ENCODE data around the gene ISLR2. TPM values are rescaled to one million over a fixed set of nuclear protein-coding genes. Genes with fewer than 3 reads are reported as not detected.

ISLR2 gene
- total and polyA plus RNA-seq, 2 experiments from 2014 or later = 0.13 TPM; not detected in 1

DNA sequence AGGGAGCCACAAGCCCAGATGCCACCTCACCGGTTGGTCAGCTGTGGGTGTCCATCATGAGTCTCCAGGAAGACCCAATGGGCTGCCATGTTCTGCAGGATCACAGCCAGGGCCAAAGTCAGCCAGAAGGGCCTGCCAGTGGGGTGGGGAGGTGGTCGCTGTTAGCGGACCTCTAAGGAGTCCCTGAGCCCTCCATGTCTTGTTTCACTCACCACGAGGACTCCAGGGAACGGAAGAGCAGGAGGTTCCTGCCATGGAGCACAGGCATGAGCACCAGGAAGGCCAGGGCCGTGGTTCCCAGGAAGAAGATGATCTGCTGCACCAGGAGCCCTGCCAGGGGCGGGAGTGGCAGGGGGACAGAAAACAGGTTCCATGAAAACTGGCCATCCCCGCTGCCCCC is 51.7 kb downstream of the ISLR2 start:
- TF ChIP-seq EZH2phosphoT487 (IDR thresholded peaks at IDR 0.05; ENCODE audit: low read depth, severe bottlenecking, unreplicated experiment) = no peak
- no peak for TF ChIP-seq EZH2 (IDR thresholded peaks at IDR 0.05; ENCODE audit: borderline replicate concordance)
- TF ChIP-seq, protein P1, sequence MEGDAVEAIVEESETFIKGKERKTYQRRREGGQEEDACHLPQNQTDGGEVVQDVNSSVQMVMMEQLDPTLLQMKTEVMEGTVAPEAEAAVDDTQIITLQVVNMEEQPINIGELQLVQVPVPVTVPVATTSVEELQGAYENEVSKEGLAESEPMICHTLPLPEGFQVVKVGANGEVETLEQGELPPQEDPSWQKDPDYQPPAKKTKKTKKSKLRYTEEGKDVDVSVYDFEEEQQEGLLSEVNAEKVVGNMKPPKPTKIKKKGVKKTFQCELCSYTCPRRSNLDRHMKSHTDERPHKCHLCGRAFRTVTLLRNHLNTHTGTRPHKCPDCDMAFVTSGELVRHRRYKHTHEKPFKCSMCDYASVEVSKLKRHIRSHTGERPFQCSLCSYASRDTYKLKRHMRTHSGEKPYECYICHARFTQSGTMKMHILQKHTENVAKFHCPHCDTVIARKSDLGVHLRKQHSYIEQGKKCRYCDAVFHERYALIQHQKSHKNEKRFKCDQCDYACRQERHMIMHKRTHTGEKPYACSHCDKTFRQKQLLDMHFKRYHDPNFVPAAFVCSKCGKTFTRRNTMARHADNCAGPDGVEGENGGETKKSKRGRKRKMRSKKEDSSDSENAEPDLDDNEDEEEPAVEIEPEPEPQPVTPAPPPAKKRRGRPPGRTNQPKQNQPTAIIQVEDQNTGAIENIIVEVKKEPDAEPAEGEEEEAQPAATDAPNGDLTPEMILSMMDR (IDR thresholded peaks at IDR 0.05; ENCODE audit: poor library complexity) = no peak
- no peaks in the 10 kb centered on the region for H3K9me2 ChIP-seq (replicated peaks; ENCODE audit: insufficient read depth)
- H3K4me1 ChIP-seq (ENCODE audit: insufficient read depth) = peaks cover 5% of the 10 kb centered on the region
- no peaks in the 10 kb centered on the region for H3K79me2 ChIP-seq
- no peak for DNase-seq (ENCODE audit: low spot score)
- no peak overlapping the region for H2AFZ ChIP-seq
- no peaks in the 10 kb centered on the region for H3K9me3 ChIP-seq (ENCODE audit: low read depth)
- H3K27me3 ChIP-seq = no peaks in the 10 kb centered on the region
- no peak overlapping the region for H3K4me3 ChIP-seq
- H3K36me3 ChIP-seq (replicated peaks; ENCODE audit: insufficient read depth, low read depth) = no peaks in the 10 kb centered on the region
- H4K20me1 ChIP-seq (ENCODE audit: insufficient read depth, poor library complexity, severe bottlenecking) = no peaks in the 10 kb centered on the region
- no peak overlapping the region for H3K27ac ChIP-seq
- H3K4me2 ChIP-seq = no peak overlapping the region
- WGBS (ENCODE audit: low lambda C conversion rate, missing lambda C conversion rate) = 96% methylated on average over 8 of the region's 8 CpGs

DNA sequence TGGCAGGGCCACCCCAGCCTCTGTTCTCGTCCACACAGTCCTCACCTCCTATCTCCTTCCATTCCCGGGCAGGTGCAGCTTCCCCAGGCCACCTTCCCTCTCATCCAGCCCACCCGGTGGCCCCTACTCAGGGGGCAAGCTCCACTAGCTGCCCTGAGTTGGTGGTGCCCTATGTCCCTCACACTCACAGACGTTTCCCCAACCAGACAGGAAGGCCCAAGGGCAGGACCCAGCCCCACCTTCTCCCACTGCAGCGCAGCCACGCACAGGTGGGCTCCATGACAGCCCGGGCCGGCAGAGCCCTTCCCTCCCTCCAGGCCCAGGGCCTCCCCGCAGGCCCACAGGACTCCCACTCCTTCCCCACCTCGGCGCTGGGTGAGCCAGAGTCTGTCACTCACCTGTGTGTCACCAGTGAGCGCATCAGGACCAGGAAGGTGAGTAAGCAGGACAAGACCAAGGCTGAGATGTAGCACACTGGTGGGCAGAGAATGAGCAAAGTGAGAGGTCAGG is 54.3 kb downstream of the ISLR2 start:
- H3K79me2 ChIP-seq = no peaks in the 10 kb centered on the region
- H3K9me2 ChIP-seq (replicated peaks; ENCODE audit: insufficient read depth) = no peaks in the 10 kb centered on the region
- no peaks in the 10 kb centered on the region for H3K27me3 ChIP-seq
- H3K36me3 ChIP-seq (replicated peaks; ENCODE audit: insufficient read depth, low read depth) = no peaks in the 10 kb centered on the region
- no peaks in the 10 kb centered on the region for H3K9me3 ChIP-seq (ENCODE audit: low read depth)
- no peak overlapping the region for H3K4me3 ChIP-seq
- TF ChIP-seq, protein P1 (IDR thresholded peaks at IDR 0.05; ENCODE audit: poor library complexity) = no peak
- no peak for TF ChIP-seq EZH2 (IDR thresholded peaks at IDR 0.05; ENCODE audit: borderline replicate concordance)
- TF ChIP-seq EZH2phosphoT487 (IDR thresholded peaks at IDR 0.05; ENCODE audit: low read depth, severe bottlenecking, unreplicated experiment) = no peak
- peaks cover 4% of the 10 kb centered on the region for H3K4me1 ChIP-seq (ENCODE audit: insufficient read depth)
- H4K20me1 ChIP-seq (ENCODE audit: insufficient read depth, poor library complexity, severe bottlenecking) = no peaks in the 10 kb centered on the region
- no peak overlapping the region for H3K4me2 ChIP-seq
- 90% methylated on average over 8 of the region's 12 CpGs for WGBS (ENCODE audit: low lambda C conversion rate, missing lambda C conversion rate)
- H2AFZ ChIP-seq = no peak overlapping the region
- DNase-seq (ENCODE audit: low spot score) = no peak
- H3K27ac ChIP-seq = no peak overlapping the region

DNA sequence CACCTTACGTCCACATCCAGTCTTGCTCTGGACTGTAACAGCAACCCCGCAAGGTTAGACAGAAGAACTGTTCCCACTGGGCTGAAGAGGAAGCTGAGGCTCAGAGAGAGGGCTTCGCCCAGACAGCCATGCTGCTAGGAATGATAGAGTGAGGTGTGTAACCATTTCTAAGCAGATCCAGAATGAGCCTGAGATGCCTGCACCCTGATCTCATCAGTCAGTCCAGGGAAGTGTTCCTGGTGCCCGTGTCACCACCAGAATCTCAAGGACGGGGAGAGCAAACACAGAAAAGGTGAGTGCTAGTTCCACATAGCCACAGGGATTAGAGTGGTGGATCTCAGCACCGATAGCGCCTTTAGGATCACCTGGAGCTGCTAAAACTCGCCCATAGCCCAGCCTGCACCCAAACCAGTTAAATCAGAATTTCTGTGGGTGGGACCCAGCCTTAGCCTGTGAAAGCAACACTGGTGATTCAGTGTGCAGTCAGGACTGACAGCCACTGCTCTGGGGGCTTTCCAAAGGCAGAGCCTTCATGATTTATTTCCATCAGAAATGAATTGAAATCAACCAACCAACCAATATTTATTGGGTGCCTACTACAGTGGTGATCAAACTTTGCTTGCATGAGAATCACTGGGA is 55.4 kb downstream of the ISLR2 start:
- TF ChIP-seq EZH2 (IDR thresholded peaks at IDR 0.05; ENCODE audit: borderline replicate concordance) (no peak), EZH2phosphoT487 (IDR thresholded peaks at IDR 0.05; ENCODE audit: low read depth, severe bottlenecking, unreplicated experiment) (no peak)
- TF ChIP-seq, protein P1 (IDR thresholded peaks at IDR 0.05; ENCODE audit: poor library complexity) = no peak
- no peaks in the 10 kb centered on the region for H3K27me3 ChIP-seq
- no peak overlapping the region for H3K4me3 ChIP-seq
- H2AFZ ChIP-seq = no peak overlapping the region
- H3K79me2 ChIP-seq = no peaks in the 10 kb centered on the region
- H3K27ac ChIP-seq = no peak overlapping the region
- H3K9me3 ChIP-seq (ENCODE audit: low read depth) = no peaks in the 10 kb centered on the region
- H4K20me1 ChIP-seq (ENCODE audit: insufficient read depth, poor library complexity, severe bottlenecking) = no peaks in the 10 kb centered on the region
- 70% methylated on average over 8 of the region's 8 CpGs for WGBS (ENCODE audit: low lambda C conversion rate, missing lambda C conversion rate)
- H3K4me2 ChIP-seq = no peak overlapping the region
- DNase-seq (ENCODE audit: low spot score) = no peak
- H3K36me3 ChIP-seq (replicated peaks; ENCODE audit: insufficient read depth, low read depth) = no peaks in the 10 kb centered on the region
- H3K4me1 ChIP-seq (ENCODE audit: insufficient read depth) = no peaks in the 10 kb centered on the region
- H3K9me2 ChIP-seq (replicated peaks; ENCODE audit: insufficient read depth) = no peaks in the 10 kb centered on the region

Small RNA genes within 50 kb of the gene (small RNA-seq; reads per million reads assigned to genes)
- not detected for gene RF00017

Other genes with a start within 250 kb of the ISLR2 start
- 35.6 and 44.5 TPM in 2 replicates for gene LOXL1, start 204.1 kb upstream of the ISLR2 start, total RNA-seq
- 96.9 and 136 TPM in 2 replicates for gene LOXL1, start 204.1 kb upstream of the ISLR2 start, polyA plus RNA-seq
- 10.3 and 14.2 TPM in 2 replicates for gene STOML1, start 138.3 kb upstream of the ISLR2 start, total RNA-seq
- gene STOML1, start 138.3 kb upstream of the ISLR2 start, polyA plus RNA-seq = 19.8 and 21.0 TPM in 2 replicates
- 9.7 and 15.7 TPM in 2 replicates for gene PML, start 135.9 kb upstream of the ISLR2 start, total RNA-seq
- 29.9 and 38.8 TPM in 2 replicates for gene PML, start 135.9 kb upstream of the ISLR2 start, polyA plus RNA-seq
- not detected in 2 replicates for gene GOLGA6A, start 48.0 kb upstream of the ISLR2 start, total RNA-seq
- gene GOLGA6A, start 48.0 kb upstream of the ISLR2 start, polyA plus RNA-seq = not detected in 2 replicates
- 31.4 and 36.4 TPM in 2 replicates for gene ISLR, start 43.1 kb downstream of the ISLR2 start, total RNA-seq
- gene ISLR, start 43.1 kb downstream of the ISLR2 start, polyA plus RNA-seq = 27.8 and 32.0 TPM in 2 replicates
- 13.6 and 31.5 TPM in 2 replicates for gene STRA6, start 72.2 kb downstream of the ISLR2 start, total RNA-seq
- gene STRA6, start 72.2 kb downstream of the ISLR2 start, polyA plus RNA-seq = 37.1 and 56.6 TPM in 2 replicates
- 0.32 and 0.63 TPM in 2 replicates for gene CCDC33, start 105.7 kb downstream of the ISLR2 start, total RNA-seq
- gene CCDC33, start 105.7 kb downstream of the ISLR2 start, polyA plus RNA-seq = 0.86 and 1.3 TPM in 2 replicates
- 0.80 and 2.4 TPM in 2 replicates for gene CYP11A1, start 237.1 kb downstream of the ISLR2 start, total RNA-seq
- gene CYP11A1, start 237.1 kb downstream of the ISLR2 start, polyA plus RNA-seq = 1.5 and 2.6 TPM in 2 replicates